Adrenal gland (tissue), 12 donors: ENCODE measurements around the gene BTBD9. TPM values are rescaled to one million over a fixed set of nuclear protein-coding genes. Genes with fewer than 3 reads are reported as not detected.

Source experiments
- DNase-seq, 7 donors: peaks; one replicate each; pipeline ENCODE4 v3.0.0-alpha.2; 2019 to 2020
- H3K27ac ChIP-seq, 5 donors: fragments of 200-600 bp; sonication (generic) in 4 of 5; 1 replicate in 3 of 5; 2 replicates in 2 of 5; pipeline versions ENCODE4 v1.5.1 to v1.8.0; 2016 to 2020; ENCODE audit warnings: mild to moderate bottlenecking in 1 of 5
- H3K27me3 ChIP-seq: fragments of 200-600 bp; 2 replicates; pipeline ENCODE4 v1.8.0; 2021
- H3K36me3 ChIP-seq, 2 donors: fragments of 200-600 bp; replicated peaks in 1 of 2; 1 replicate in 1 of 2; 2 replicates in 1 of 2; pipeline versions ENCODE4 v1.5.1 to v1.8.0; 2018 to 2022
- H3K4me1 ChIP-seq, 2 donors: fragments of 200-600 bp; replicated peaks in 1 of 2; 1 replicate in 1 of 2; 2 replicates in 1 of 2; pipeline versions ENCODE4 v1.5.1 to v1.8.0; 2018 to 2021
- H3K4me3 ChIP-seq, 4 donors: fragments of 200-600 bp; sonication (generic) in 3 of 4; one replicate each; pipeline ENCODE4 v1.5.1; 2016 to 2018
- H3K9me3 ChIP-seq, 3 donors: fragments of 200-600 bp; sonication (generic) in 1 of 3; replicated peaks in 1 of 3; 1 replicate in 2 of 3; 2 replicates in 1 of 3; pipeline versions ENCODE4 v1.5.1 to v1.8.0; 2016 to 2021
- POLR2A ChIP-seq, 2 donors: fragments of 450-650 bp; IDR thresholded peaks; one replicate each; pipeline ENCODE4 v1.6.1; 2017; ENCODE audit warnings: antibody characterized with exemption in 2 of 2, mild to moderate bottlenecking in 2 of 2, moderate library complexity in 1 of 2
- WGBS, 4 donors: extraction: QIAGEN DNeasy Blood & Tissue Kit in 2 of 4; methylation state at CpG; one replicate each; pipeline versions ENCODE4 v1.1.5 to v1.1.7; 2013 to 2017; 5-methylcytosine and 5-hydroxymethylcytosine counted together
- intact Hi-C, 2 donors: fragments of 100-400 bp; cut with DNase I; formaldehyde crosslinking; loops; one replicate each; pipeline versions ENCODE4 v1.14.1 to v1.15.0; 2022 to 2023
- polyA plus RNA-seq, 3 donors: library from polyadenylated mRNA; stranded (reverse); fragments of 200-250 nt in 2 of 3; fragments of 350-450 nt in 1 of 3; fragmentation: Illumina TruSeq in 1 of 3; extraction: RNeasy Lipid Tissue Mini Kit (QIAGEN cat#74804) in 1 of 3; gene quantifications; one replicate each; pipeline ENCODE4 v1.2.3, GENCODE V29; 2013 to 2014
- total RNA-seq, 9 donors: library from RNA; depleted of rRNA in 4 of 9; stranded (reverse); fragments of >200 nt in 4 of 9; fragments of 120-200 nt in 1 of 9; fragmentation: NEBNext Ultra II Directional in 1 of 9; extraction: Animal tissue kit (Norgen Biotek cat#: 25700) in 1 of 9; gene quantifications; one replicate each; pipeline versions ENCODE4 v1.1.0 to v1.2.4, GENCODE V29; 2013 to 2023
- TF ChIP-seq, protein P1 (sequence below), 6 experiments: fragments of 450-650 bp in 4 of 6; fragments of 200-600 bp in 2 of 6; sonication (generic) in 1 of 6; IDR thresholded peaks; 1 replicate in 5 of 6; 2 replicates in 1 of 6; pipeline versions ENCODE4 v1.5.1 to v1.8.0; 2016 to 2021; ENCODE audit warnings: antibody characterized with exemption in 6 of 6, mild to moderate bottlenecking in 2 of 6, moderate library complexity in 1 of 6
- donor health status: healthy with polysubstance abuse.
- donor health status: Bipolar disorder and iron deficiency.
- donor health status: DM: yes; HTN: yes; CAD: no.
- donor health status: DM: no; HTN: no; CAD: no.
- donor health status: DM: no; HTN: no; CAD: no.
- donor health status: DM: yes; HTN: yes; CAD: no.

The BTBD9 gene
- total and polyA plus RNA-seq, 12 donors = 2.4 to 29.6 (median 18.1) TPM

GRCh38 chr6:38549180-38549579, 90.5 kb downstream of the BTBD9 start:
- Histone ChIP-seq H3K27me3 (no peaks in the 10 kb centered on the region), H3K4me3 (no peak overlapping the region), H3K36me3 (no peaks in the 10 kb centered on the region), H3K4me1 (peaks cover 0 to 7% of the 10 kb centered on the region in 2 donors), H3K9me3 (no peaks in the 10 kb centered on the region), H3K27ac (no peak overlapping the region)
- DNase-seq = no peak
- no peak for TF ChIP-seq POLR2A (IDR thresholded peaks at IDR 0.05)
- TF ChIP-seq, protein P1, sequence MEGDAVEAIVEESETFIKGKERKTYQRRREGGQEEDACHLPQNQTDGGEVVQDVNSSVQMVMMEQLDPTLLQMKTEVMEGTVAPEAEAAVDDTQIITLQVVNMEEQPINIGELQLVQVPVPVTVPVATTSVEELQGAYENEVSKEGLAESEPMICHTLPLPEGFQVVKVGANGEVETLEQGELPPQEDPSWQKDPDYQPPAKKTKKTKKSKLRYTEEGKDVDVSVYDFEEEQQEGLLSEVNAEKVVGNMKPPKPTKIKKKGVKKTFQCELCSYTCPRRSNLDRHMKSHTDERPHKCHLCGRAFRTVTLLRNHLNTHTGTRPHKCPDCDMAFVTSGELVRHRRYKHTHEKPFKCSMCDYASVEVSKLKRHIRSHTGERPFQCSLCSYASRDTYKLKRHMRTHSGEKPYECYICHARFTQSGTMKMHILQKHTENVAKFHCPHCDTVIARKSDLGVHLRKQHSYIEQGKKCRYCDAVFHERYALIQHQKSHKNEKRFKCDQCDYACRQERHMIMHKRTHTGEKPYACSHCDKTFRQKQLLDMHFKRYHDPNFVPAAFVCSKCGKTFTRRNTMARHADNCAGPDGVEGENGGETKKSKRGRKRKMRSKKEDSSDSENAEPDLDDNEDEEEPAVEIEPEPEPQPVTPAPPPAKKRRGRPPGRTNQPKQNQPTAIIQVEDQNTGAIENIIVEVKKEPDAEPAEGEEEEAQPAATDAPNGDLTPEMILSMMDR (IDR thresholded peaks at IDR 0.05) = no peak
- WGBS, 4 donors = 84 to 89% (median 87%) methylated on average over 2 of the region's 2 CpGs
- intact Hi-C loops = no loop called here

DNA sequence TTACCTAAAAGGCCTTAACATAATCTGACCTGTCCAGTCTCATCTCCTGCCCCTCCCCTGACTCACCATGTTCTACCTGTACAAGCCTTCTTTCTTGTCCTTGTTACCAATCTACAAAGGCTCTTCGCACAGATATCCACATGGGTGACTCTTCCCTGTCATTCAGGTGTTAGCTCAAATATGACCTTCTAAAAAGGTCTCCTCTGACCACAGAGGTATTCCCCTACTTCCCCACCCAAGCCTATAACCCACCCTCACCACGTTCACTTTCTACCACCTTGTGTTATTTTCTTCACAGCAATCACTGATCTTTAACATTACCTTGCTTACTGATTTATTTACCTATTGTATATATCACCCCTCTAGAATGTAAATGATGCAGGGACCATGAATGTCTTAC, 96.7 kb downstream of the BTBD9 start:
- no peaks in the 10 kb centered on the region for H3K4me1 ChIP-seq
- no peaks in the 10 kb centered on the region for H3K9me3 ChIP-seq
- H3K27ac ChIP-seq = no peak overlapping the region
- 94 to 97% (median 95%) methylated on average over 2 of the region's 2 CpGs for WGBS, 4 donors
- no peaks in the 10 kb centered on the region for H3K27me3 ChIP-seq
- intact Hi-C loops = no loop called here
- TF ChIP-seq POLR2A (IDR thresholded peaks at IDR 0.05) = no peak
- TF ChIP-seq, protein P1 (IDR thresholded peaks at IDR 0.05) = no peak
- no peak for DNase-seq
- H3K4me3 ChIP-seq = no peak overlapping the region
- H3K36me3 ChIP-seq = no peaks in the 10 kb centered on the region

DNA sequence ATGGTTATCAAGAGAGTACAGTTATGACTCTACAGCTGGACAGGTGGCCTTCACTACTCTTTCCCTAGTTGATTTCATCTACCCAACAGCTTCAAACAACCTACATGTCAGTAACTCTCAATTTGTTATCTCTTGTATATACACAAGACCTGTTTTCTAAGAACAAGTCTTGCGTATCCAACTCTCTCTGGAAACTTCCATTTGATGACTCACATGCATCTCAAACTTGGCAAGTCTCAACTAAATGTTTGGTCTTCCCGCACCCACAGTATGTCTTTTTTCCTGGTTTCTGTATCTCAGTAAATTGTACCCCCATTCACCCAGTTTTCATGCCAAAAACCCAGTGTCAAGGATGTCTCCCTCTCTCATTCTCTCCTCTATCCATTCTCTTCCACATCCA, 97.7 kb downstream of the BTBD9 start:
- no peaks in the 10 kb centered on the region for H3K9me3 ChIP-seq
- no peaks in the 10 kb centered on the region for H3K27me3 ChIP-seq
- TF ChIP-seq POLR2A (IDR thresholded peaks at IDR 0.05) = no peak
- TF ChIP-seq, protein P1 (IDR thresholded peaks at IDR 0.05) = no peak
- H3K4me1 ChIP-seq = no peaks in the 10 kb centered on the region
- H3K27ac ChIP-seq = no peak overlapping the region
- intact Hi-C loops = no loop called here
- no peaks in the 10 kb centered on the region for H3K36me3 ChIP-seq
- DNase-seq = no peak
- H3K4me3 ChIP-seq = no peak overlapping the region
- WGBS, 4 donors = 91 to 96% (median 92%) methylated on average over 2 of the region's 2 CpGs

DNA sequence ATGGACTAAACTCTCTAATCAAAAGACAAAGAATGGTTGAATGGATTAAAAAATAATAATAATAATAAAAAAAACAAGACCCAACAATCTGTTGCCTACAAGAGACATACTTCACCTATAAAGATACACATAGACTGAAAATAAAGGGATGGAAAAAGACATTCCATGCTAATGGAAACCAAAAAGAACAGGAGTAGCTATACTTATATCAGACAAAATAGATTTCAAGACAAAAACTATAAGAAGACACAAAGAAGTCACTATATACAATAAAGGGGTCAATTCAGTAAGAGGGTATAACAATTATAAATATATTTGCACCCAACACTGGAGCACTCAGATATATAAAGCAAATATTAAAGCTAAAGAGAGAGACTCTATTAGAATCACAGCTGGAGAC, 106.7 kb downstream of the BTBD9 start:
- Histone ChIP-seq H3K9me3 (no peaks in the 10 kb centered on the region), H3K4me3 (no peak overlapping the region), H3K36me3 (no peaks in the 10 kb centered on the region), H3K27ac (no peak overlapping the region), H3K27me3 (no peaks in the 10 kb centered on the region), H3K4me1 (no peaks in the 10 kb centered on the region)
- no peak for DNase-seq
- intact Hi-C loops = no loop called here
- TF ChIP-seq, protein P1 (IDR thresholded peaks at IDR 0.05) = no peak
- no peak for TF ChIP-seq POLR2A (IDR thresholded peaks at IDR 0.05)
